ENCODE results near the gene CIITA.
"Not testable (repeated sequence)": the region's sequence is repeated elsewhere in the genome, so short reads cannot be mapped to it uniquely, and the experiment has no call there.

The CIITA gene

DNA sequence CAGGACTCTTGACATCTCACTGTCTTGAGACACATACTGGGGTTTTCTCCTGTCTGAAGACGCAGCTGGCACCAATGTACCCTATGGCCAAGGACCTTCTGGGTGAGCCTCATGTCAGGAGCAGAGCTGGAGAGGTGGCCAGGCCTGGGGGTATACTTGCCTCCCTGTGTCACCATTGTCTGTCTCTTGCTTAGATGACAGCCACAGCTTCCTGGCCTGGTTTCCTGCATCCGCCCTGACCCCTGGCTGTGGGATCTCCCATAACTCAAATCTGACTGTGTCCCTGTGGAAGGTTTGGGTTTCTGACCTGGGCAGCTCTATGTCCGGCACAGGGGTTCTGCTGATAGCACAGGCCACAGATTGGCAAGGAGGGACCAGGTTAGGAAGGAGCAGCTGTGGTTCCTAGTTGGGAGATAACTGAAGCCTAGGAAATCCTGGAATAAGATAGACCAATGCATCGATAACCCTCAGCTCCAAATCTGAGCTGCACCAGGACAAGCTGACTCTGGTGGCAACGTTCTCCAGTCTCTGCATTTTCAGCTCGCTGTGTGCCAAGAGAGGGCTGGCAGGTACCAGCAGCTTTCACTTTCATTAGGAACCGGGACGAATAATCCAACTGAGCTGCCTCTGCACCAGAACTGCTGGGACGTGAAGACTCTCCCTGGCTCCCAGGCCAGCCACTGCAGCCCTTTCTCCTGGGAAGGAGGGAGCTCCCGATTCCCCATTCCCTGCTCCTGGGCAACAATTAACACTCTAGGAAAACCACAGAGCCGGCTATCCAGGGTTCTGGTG lies 60.3 kb downstream of the CIITA start:
- DNase-seq (ENCODE audit: low read depth), result no peak

GRCh38 chr16:10938321-10938720 lies 61.3 kb downstream of the CIITA start:
- no peak for DNase-seq (ENCODE audit: low read depth)

GRCh38 chr16:10938796-10939648 lies 62.0 kb downstream of the CIITA start:
- no peak for DNase-seq (ENCODE audit: low read depth)

- DNase-seq (ENCODE audit: low read depth), result no peak
These were observed 62.7 kb downstream of the CIITA start for GRCh38 chr16:10939649-10940234.

DNA sequence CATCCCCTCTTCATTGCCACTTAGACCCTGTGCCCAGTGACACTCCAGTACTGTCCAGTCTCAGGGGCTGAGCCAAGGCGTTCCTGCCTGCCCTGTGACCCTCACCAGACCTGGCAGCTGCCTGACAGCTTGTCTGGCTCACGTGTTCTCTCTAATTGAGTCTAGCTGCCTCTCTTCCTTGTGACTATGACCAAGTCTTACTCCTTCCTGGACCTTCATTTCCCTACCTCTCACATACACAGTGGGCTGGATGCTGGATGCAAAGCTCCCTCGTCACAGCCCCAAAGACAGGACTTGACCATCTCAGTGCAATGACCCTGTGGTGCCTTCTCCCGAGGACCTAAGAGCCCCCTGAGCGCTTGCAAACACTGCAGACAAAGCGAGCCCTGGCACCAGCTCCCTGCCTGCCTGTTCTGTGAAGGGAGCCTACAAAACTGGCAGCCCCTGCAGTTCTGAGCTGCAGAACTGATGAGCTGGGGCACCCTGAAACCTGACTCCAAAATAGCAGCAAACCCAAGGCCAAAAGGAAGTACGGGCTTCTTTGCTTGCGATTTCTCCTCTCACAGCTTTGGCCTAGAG lies 63.6 kb downstream of the CIITA start:
- DNase-seq (ENCODE audit: low read depth), result no peak

- no peak for DNase-seq (ENCODE audit: low read depth)
These were observed 64.3 kb downstream of the CIITA start for GRCh38 chr16:10941127-10941933.

- not testable (repeated sequence) for DNase-seq (ENCODE audit: low read depth)
These were observed 64.9 kb downstream of the CIITA start for GRCh38 chr16:10941935-10942351.

- peak; percentile 94 for DNase-seq (ENCODE audit: low read depth)
These were observed 65.5 kb downstream of the CIITA start, which contains the start of gene DEXI for GRCh38 chr16:10942352-10943063. Gene DEXI, minus strand, starts transcription at chr16:10942468. Its CDS starts 463 bp downstream, at chr16:10942005.

DNA sequence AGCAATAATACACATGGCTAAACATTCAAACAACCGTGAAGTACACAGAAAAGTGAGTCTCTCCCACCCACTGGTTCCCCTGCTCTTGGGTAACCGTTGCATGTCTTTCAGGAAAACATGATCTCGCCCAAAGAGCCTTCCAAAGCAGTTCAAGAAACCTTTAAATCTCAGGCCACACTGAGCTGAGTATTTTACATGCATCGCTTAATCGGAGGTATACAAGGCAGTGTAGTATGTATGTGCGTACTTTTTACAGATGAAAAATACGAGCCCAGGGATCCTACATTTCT lies 66.0 kb downstream of the CIITA start:
- DNase-seq (ENCODE audit: low read depth), result no peak

DNA sequence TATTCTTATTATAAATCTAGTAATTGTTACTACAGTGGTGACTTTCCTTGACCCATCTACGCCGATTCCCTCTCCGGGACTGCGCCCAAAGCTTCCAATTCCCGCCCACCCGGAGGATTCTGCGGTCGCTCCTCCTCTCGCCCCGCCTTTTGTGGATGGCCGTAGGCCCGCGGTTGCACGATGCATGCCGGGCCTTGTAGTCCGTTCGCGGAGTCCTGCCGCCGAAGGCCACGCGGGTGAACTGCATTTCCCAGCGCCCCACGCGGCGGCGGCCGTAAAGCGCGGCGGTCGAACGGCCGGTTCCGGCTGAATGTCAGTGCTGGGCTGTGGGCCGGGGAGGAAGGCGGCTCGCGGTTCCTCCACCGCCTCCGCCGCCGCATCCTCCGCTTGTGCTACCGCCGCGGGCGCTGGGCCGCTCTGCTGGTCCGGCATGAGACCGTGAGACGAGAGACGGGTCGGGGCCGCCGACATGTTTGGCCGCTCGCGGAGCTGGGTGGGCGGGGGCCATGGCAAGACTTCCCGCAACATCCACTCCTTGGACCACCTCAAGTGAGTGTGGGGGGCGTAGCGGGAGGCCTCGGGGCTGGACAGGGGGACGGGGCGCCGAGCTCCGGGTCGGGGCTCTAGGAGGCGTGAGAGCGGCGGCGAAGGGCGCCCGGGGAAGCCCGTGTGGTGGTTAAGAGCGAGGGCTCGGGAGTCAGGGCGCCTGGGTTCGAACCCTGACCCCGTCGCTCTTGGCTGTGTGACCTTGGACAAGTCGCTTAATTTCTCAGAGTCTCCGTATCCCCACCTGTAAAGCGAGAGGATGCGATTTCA lies 67.5 kb downstream of the CIITA start, which contains the start of gene CLEC16A:
CLEC16A (plus strand) TSS at position 316 of the 816 bp plus-strand sequence; CDS start at position 470, 154 bp downstream.
- DNase-seq (ENCODE audit: low read depth), result peak; percentile 93

DNA sequence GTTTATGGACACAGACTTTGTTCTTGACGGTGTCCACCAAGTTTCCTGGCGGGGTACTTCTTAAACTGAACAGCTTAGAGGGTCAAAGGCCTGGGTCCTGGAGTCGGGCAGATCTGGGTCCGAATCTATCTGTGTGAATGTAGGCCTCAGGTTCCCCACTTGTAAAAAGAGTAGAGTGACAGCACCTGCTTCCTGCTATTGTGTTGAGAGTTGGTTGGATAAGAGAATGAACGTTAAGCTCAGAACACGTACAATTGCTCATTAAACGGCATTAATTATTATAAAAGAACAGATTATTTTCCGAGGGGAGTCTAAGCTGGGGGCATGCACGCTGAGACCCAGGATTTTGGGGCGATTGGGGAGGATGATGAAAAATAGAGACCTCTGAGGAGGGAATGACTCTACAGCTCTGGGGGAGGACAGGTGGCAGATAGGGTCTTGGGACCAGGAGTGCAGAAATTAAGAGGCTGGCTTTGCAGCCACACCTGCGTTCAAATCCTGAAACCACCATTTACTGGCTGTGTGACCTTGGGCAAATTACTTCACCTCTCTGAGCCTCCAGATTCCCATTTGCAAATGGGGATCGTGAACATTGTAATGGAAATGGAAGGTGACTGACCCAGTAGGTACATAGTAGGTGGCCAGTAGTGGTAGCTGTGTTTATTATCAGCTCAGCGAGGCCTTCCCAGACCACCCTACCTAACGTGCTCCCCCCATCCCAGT lies 68.2 kb downstream of the CIITA start:
- no peak for DNase-seq (ENCODE audit: low read depth)

DNA sequence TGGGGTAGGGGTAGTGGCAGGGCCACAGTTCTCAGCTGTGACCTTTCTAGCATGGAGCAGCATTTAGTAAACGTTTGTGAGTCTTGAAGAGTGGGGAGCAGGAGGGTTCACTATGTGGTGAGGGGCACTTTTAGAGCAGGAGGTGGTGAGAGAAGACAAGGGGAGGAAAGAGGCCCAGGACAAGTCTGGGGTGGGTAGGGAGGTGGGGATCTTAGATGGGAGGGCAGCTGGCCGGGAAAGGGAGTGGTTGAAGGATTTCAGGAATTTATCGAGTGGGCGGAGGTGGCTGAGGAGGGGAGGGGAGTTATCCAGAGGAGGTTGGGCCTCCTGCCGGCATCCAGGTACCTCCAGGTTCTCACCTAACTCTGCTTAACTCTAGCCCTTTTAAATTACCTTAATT lies 69.3 kb downstream of the CIITA start:
- no peak for DNase-seq (ENCODE audit: low read depth)

DNA sequence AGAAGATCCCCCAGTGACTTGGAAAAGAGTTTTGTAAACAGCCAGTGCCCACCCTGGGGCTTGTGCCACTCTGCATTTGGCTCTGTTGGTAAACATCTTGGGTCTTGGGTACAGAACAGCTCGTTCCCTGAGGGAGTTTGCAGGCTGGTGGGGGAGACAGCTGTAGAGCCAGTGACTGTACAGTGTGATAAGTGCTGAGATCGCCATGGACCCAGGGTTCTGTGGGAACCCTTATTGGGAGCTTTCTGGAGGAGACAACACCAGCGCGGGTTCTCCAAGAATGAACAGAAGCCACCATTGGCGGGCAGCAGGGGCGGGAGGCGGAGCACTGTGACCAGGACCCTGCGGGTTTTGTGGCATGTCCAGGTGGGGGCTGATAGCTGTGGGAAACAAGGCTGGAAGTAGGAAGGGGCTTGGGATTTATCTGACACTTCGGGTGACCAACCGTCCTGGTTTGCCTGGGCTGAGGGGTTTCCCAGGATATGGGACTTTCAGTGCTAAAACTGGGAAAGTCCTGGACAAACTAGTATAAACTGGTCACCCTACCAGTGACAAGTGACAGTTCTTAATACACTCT lies 70.3 kb downstream of the CIITA start:
- DNase-seq (ENCODE audit: low read depth), result no peak

GRCh38 chr16:10949424-10949970 lies 72.5 kb downstream of the CIITA start:
- no peak for DNase-seq (ENCODE audit: low read depth)

GRCh38 chr16:10950393-10950792 lies 73.4 kb downstream of the CIITA start:
- no peak for DNase-seq (ENCODE audit: low read depth)

- DNase-seq (ENCODE audit: low read depth), result no peak
These were observed 74.0 kb downstream of the CIITA start for GRCh38 chr16:10951026-10951425.

- no peak for DNase-seq (ENCODE audit: low read depth)
These were observed 77.9 kb downstream of the CIITA start for GRCh38 chr16:10954903-10955302.

DNA sequence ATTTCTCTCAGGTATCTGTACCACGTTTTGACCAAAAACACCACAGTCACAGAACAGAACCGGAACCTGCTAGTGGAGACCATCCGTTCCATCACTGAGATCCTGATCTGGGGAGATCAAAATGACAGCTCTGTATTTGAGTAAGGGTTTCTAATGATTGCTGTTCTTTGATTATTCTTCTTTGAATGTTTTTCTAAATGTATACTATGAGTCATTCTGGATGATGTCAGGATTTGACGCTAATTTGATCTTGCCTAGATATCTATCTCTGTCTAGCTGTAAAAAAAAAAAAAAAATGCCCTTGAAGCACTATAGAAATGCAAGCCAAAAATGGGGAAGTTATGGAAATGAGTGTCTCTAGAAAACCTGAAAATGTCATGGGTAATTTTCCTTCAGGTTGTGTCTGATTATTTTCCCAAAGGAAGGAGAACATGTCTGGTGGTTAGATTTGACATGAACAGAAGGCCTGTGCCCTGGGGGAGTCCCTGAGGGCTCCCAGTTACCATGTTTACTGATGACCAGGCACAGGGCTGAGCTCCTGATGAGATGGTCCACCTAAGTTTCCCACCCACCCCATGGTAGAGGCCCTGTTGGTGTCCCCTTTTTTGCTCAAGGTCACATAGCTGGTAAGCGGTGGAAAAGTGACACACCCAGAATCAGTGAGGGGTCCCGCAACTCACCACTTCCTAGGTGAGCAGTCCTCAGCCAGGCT lies 80.9 kb downstream of the CIITA start:
- DNase-seq (ENCODE audit: low read depth), result no peak
